ENCODE data around the gene PRKG1. TPM values are rescaled to one million over a fixed set of nuclear protein-coding genes. Genes with fewer than 3 reads are reported as not detected.
"Not testable (repeated sequence)": the region's sequence is repeated elsewhere in the genome, so short reads cannot be mapped to it uniquely, and the experiment has no call there.

The PRKG1 gene
- polyA plus RNA-seq, 1 donor from 2014 or later: 0.36 TPM

- Mint-ChIP-seq H3K36me3 (no peaks in the 10 kb centered on the region), H3K27ac (no peak overlapping the region), H3K27me3 (no peaks in the 10 kb centered on the region), H3K4me1 (no peaks in the 10 kb centered on the region), H3K9me3 (peaks cover 0 to 2% (median 0%) of the 10 kb centered on the region in 3 donors), H3K4me3 (no peak overlapping the region)
Measured at GRCh38 chr10:51377932-51378599, 303.8 kb downstream of the PRKG1 start.

GRCh38 chr10:51382181-51382580, 307.9 kb downstream of the PRKG1 start:
- Mint-ChIP-seq H3K9me3 (no peaks in the 10 kb centered on the region), H3K4me1 (no peaks in the 10 kb centered on the region), H3K27ac (no peak overlapping the region), H3K4me3 (no peak overlapping the region), H3K36me3 (no peaks in the 10 kb centered on the region), H3K27me3 (no peaks in the 10 kb centered on the region)

- no peaks in the 10 kb centered on the region for H3K9me3 Mint-ChIP-seq
- H3K4me3 Mint-ChIP-seq: peak overlapping the region in 1 of 4 donors; percentile 1
- no peak overlapping the region for H3K27ac Mint-ChIP-seq
- H3K4me1 Mint-ChIP-seq: no peaks in the 10 kb centered on the region
- no peaks in the 10 kb centered on the region for H3K27me3 Mint-ChIP-seq
- no peaks in the 10 kb centered on the region for H3K36me3 Mint-ChIP-seq
Measured at GRCh38 chr10:51384971-51385370, 310.7 kb downstream of the PRKG1 start.

GRCh38 chr10:51386248-51386885, 312.1 kb downstream of the PRKG1 start:
- H3K27me3 Mint-ChIP-seq: no peaks in the 10 kb centered on the region
- H3K4me3 Mint-ChIP-seq: no peak overlapping the region
- no peaks in the 10 kb centered on the region for H3K4me1 Mint-ChIP-seq
- H3K36me3 Mint-ChIP-seq: no peaks in the 10 kb centered on the region
- H3K9me3 Mint-ChIP-seq: no peaks in the 10 kb centered on the region
- H3K27ac Mint-ChIP-seq: no peak overlapping the region

GRCh38 chr10:51389415-51390321, 315.4 kb downstream of the PRKG1 start:
- H3K27ac Mint-ChIP-seq: no peak overlapping the region
- H3K27me3 Mint-ChIP-seq: no peaks in the 10 kb centered on the region
- no peaks in the 10 kb centered on the region for H3K36me3 Mint-ChIP-seq
- H3K4me3 Mint-ChIP-seq: no peak overlapping the region
- no peaks in the 10 kb centered on the region for H3K4me1 Mint-ChIP-seq
- no peaks in the 10 kb centered on the region for H3K9me3 Mint-ChIP-seq

- H3K36me3 Mint-ChIP-seq, H3K9me3 Mint-ChIP-seq, H3K4me3 Mint-ChIP-seq, H3K27ac Mint-ChIP-seq, H3K27me3 Mint-ChIP-seq, H3K4me1 Mint-ChIP-seq: not testable (repeated sequence)
Measured at GRCh38 chr10:51393006-51393405, 318.7 kb downstream of the PRKG1 start.

- Mint-ChIP-seq H3K4me1 (no peaks in the 10 kb centered on the region), H3K36me3 (no peaks in the 10 kb centered on the region), H3K27me3 (no peaks in the 10 kb centered on the region), H3K4me3 (no peak overlapping the region), H3K9me3 (no peaks in the 10 kb centered on the region), H3K27ac (no peak overlapping the region)
Measured at GRCh38 chr10:51394039-51394438, 319.8 kb downstream of the PRKG1 start.

GRCh38 chr10:51397244-51397643, 323.0 kb downstream of the PRKG1 start:
- no peak overlapping the region for H3K27ac Mint-ChIP-seq
- H3K27me3 Mint-ChIP-seq: no peaks in the 10 kb centered on the region
- H3K4me3 Mint-ChIP-seq: no peak overlapping the region
- no peaks in the 10 kb centered on the region for H3K36me3 Mint-ChIP-seq
- H3K9me3 Mint-ChIP-seq: no peaks in the 10 kb centered on the region
- no peaks in the 10 kb centered on the region for H3K4me1 Mint-ChIP-seq

GRCh38 chr10:51397695-51398094, 323.4 kb downstream of the PRKG1 start:
- Mint-ChIP-seq H3K36me3 (no peaks in the 10 kb centered on the region), H3K27ac (no peak overlapping the region), H3K27me3 (no peaks in the 10 kb centered on the region), H3K9me3 (no peaks in the 10 kb centered on the region), H3K4me3 (no peak overlapping the region), H3K4me1 (no peaks in the 10 kb centered on the region)

GRCh38 chr10:51399840-51400239, 325.6 kb downstream of the PRKG1 start:
- Mint-ChIP-seq H3K27ac (no peak overlapping the region), H3K4me3 (no peak overlapping the region), H3K9me3 (no peaks in the 10 kb centered on the region), H3K4me1 (no peaks in the 10 kb centered on the region), H3K27me3 (no peaks in the 10 kb centered on the region), H3K36me3 (no peaks in the 10 kb centered on the region)

GRCh38 chr10:51400392-51401096, 326.3 kb downstream of the PRKG1 start:
- Mint-ChIP-seq H3K4me3 (no peak overlapping the region), H3K36me3 (no peaks in the 10 kb centered on the region), H3K27me3 (no peaks in the 10 kb centered on the region)

GRCh38 chr10:51403521-51403920, 329.2 kb downstream of the PRKG1 start:
- H3K27me3 Mint-ChIP-seq: no peaks in the 10 kb centered on the region
- H3K27ac Mint-ChIP-seq: no peak overlapping the region
- H3K36me3 Mint-ChIP-seq: no peaks in the 10 kb centered on the region
- H3K4me1 Mint-ChIP-seq: no peaks in the 10 kb centered on the region
- no peak overlapping the region for H3K4me3 Mint-ChIP-seq
- H3K9me3 Mint-ChIP-seq: no peaks in the 10 kb centered on the region

More at GRCh38 chr10:51400392-51401096, 326.3 kb downstream of the PRKG1 start:
- H3K9me3 Mint-ChIP-seq: no peaks in the 10 kb centered on the region
- no peak overlapping the region for H3K27ac Mint-ChIP-seq
- H3K4me1 Mint-ChIP-seq: no peaks in the 10 kb centered on the region

GRCh38 chr10:51405580-51406351, 331.5 kb downstream of the PRKG1 start:
- no peaks in the 10 kb centered on the region for H3K36me3 Mint-ChIP-seq
- no peaks in the 10 kb centered on the region for H3K27me3 Mint-ChIP-seq
- H3K9me3 Mint-ChIP-seq: no peaks in the 10 kb centered on the region
- H3K4me1 Mint-ChIP-seq: no peaks in the 10 kb centered on the region
- H3K4me3 Mint-ChIP-seq: no peak overlapping the region
- no peak overlapping the region for H3K27ac Mint-ChIP-seq

- Mint-ChIP-seq H3K27me3 (no peaks in the 10 kb centered on the region), H3K4me3 (no peak overlapping the region), H3K36me3 (no peaks in the 10 kb centered on the region), H3K4me1 (no peaks in the 10 kb centered on the region), H3K9me3 (no peaks in the 10 kb centered on the region), H3K27ac (no peak overlapping the region)
Measured at GRCh38 chr10:51406581-51406980, 332.3 kb downstream of the PRKG1 start.

Data from IgD-negative memory B cell (primary cell).